ENCODE results near the gene PTX3.

GRCh38 chr3:157408499-157409149 lies 28.0 kb upstream of the PTX3 start:
- TF ChIP-seq, protein P1, sequence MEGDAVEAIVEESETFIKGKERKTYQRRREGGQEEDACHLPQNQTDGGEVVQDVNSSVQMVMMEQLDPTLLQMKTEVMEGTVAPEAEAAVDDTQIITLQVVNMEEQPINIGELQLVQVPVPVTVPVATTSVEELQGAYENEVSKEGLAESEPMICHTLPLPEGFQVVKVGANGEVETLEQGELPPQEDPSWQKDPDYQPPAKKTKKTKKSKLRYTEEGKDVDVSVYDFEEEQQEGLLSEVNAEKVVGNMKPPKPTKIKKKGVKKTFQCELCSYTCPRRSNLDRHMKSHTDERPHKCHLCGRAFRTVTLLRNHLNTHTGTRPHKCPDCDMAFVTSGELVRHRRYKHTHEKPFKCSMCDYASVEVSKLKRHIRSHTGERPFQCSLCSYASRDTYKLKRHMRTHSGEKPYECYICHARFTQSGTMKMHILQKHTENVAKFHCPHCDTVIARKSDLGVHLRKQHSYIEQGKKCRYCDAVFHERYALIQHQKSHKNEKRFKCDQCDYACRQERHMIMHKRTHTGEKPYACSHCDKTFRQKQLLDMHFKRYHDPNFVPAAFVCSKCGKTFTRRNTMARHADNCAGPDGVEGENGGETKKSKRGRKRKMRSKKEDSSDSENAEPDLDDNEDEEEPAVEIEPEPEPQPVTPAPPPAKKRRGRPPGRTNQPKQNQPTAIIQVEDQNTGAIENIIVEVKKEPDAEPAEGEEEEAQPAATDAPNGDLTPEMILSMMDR (IDR thresholded peaks at IDR 0.05): no peak
- TF ChIP-seq POLR2A (IDR thresholded peaks at IDR 0.05): no peak
